Activated T-helper 1 cell treated with Interleukin-2 at 50 U/mL for 16 hours (primary cell): ENCODE results near the gene ABCA3.

Experiments used
- DNase-seq: peaks from one replicate; pipeline ENCODE4 v3.0.0-alpha.2; 2020; ENCODE audit warnings: low read depth

Gene ABCA3

DNA sequence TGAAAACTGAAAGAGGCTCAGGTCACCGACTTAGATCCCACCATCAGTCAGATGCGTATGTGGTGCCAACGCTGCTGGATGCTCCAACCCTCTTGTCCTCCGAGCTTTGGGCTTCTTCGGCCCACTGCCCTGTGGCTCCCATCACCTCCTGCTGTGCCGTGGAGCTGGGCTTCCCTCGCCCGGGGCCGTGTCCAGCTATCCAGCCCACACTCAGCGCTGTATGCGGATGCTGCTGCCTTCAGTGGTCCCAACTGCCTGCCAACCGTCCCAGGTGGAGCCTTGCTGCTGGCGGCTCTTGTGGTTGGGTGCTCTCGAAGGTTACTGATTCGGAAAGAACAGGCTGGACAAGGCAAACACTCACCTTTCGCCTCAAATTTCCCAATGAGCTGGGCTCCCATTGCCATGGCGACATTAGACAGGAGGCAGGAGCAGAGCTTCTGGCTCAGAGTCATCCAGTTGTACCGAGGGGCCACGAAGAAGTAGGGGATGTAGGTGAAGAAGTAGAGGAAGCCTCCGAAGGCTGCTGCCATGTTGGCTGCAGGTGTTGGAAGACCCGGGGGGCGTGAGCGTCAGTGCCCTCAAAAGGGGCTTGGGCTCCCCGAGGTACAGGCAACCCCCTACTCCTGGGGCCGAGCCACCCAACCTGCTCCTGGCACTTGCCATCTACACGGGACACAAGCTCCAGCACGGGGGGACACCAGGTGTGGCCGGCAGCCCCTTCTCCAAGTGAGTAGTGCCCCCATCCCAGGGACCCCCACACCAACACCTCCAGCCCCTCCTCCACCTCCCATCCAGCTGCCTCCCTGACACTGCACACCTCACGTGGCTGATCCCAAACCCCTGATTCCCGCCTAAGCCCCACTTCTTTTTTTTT lies 32.2 kb downstream of the ABCA3 start:
- no peak for DNase-seq

DNA sequence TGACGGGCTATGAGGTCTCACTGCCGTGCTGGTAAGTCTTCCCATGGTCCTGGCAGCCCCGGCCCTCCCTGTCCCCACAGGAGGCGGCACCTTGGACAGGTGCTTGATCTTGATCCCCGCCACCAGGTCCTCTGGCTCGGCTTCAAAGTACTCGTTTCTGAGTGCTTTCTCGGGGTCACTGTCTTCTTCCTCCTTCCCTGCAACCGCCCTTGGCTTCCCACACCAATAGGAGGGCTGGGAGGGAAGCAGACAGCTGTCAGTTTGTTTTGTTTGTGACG lies 40.7 kb downstream of the ABCA3 start:
- DNase-seq = no peak

DNA sequence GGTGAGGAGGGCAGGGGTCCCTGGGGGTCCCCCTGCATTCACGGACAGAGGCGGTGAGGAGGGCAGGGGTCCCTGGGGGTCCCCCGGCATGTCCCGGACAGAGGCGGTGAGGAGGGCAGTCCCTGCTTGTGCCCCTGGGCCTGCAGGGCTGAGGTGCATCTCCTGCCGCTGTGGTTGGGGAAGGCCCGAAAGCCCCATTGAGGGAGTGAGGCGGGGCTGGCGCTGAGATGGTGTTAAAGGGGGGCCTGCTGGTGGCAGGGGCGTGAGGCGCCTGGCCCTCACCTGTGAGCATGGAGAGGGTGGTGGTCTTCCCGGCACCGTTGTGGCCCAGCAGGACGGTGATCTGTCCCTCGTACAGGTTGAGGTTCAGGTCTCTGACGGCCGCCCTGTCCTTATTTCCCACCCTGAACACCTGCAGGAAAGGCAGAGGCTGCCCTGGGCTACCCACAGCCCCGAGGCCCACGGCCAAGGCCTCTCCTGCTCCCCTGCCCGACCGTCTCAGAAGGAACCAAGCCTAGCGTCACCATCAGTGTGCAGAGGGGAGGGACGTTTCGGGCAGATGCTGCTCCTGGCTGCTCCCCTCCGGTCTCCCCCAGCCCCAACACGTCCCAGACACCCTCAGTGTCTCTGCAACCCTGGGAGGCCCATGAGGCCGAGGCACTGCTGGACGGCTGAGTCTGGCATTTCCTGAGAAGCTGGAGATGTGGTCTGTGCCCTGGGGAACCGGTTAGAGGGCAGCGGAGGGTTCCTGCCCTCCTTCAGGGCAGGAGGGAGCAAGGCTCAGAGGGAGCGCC lies 41.2 kb downstream of the ABCA3 start:
- DNase-seq = no peak

DNA sequence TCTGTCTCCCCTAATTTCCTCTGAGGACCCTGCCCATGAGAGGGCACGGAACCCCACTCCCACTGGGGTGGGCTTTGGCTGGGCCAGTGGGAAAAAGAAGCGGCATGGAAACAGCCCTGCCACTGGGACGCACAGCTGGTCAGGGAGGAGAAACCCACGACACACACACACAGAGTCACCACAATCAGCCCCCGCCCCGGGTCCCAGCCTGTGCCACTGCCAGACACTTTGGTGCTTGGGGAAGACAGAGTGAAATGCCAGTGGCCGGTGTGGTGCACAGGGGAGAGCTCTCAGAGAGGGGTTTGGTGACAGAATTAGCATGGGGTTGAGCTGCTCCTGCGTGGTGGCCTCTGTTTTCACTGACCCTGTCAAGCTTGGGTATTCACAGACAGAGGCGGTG lies 41.9 kb downstream of the ABCA3 start:
- no peak for DNase-seq

DNA sequence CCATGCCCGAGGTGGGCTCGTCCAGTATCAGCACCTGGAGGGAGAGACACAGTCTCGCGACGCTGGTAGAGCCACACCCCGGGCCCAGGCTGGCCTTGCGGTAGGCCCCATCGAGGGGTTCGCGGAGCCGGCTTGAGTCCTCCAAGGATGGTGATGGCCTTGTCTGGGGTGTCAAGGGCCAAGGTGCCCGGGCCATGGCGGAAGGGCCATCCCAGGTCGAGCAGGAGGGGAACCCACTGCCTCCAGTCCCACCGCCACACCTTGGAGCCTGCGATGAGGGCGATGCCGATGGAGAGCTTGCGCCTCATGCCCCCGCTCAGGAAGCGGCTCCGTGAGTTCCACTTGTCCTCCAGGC lies 43.0 kb downstream of the ABCA3 start:
- no peak for DNase-seq

DNA sequence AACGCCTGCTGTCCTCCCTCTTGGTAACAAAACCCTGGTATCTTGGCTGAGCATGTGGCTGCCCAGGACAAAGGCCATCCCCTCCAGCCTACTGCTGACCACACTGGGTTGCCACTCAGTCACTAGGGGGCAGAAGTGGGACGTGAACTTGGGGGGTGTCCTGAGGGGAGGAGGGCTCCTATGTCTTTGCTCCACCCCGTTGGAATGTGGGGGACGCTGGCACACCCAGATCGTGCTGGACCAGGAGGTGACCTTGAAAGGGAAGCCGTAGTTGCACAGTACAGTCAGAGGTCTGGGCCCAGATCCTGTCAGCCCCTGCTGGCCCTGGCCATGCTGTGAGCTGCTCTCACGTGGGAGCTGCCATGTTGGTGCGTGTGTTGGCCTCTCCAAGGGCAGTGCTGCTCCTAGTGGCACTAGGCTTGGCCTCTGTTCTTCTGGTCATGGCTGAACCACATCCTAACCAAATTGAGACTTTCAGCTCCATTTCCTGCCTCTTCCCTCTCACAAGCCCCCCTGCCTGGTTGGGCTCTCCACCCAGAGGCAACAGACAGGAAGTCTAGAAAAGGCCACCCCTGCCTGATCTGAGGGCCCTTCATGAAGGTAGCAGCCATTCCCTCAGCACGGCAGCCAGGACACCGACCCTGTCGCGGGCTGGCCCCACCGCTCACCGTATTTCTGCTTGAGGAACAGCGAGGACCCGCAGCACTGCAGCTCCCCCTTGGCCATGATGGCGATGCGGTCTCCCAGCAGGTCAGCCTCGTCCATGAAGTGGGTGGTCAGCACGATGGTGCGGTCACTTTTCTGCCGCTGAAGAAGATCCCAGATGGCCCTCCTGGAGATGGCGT lies 43.6 kb downstream of the ABCA3 start:
- no peak for DNase-seq

DNA sequence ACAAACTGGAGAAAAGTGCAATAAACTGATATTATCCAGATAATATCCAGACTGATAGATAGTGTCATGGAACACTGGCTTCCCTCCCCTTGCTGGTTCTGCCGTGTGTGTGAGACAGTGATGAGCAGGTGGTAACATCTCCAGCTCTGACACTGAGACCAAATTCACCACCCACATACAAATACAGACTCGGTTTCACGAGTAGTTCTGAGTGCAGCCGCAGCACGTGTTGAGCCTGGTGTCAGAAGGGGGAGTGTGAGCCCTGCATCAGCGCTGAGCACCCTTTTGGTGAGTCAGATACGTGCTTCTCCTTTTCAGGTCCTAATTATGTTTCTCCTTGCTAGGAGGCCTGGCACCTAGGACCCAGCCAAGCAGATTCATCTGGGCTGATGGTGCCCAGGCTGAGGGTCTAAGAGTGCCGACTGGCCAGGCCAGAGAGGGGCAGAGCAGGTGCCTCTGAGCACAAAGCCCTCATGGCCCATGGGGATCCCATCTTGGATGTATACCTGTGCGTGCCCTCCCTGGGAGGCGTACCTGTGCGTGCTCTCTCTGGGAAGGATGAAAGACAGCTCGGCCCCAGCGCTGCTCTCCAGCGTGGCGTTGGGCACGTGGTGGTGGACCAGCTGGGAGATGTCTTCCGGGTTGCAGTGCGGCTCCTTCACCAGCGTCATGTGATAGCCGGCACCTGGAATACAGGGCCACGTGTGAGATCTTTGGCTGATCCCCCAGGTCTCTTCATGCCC lies 45.3 kb downstream of the ABCA3 start:
- no peak for DNase-seq

DNA sequence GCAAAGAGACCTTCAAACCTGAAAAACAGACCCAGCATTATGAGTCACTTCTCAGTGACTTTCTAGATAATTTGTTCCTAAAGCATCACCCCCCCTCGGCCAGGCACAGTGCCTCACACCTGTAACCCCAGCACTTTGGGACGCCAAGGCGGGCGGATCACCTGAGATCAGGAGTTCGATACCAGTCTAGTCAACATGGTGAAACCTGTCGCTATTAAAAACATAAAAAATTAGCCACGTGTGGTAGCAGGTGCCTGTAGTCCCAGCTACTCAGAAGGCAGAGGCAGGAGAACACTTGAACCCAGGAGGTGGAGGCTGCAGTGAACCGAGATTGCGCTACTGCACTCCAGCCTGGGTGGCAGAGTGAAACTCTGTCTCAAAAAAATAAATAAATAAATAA lies 48.3 kb downstream of the ABCA3 start:
- DNase-seq = no peak

DNA sequence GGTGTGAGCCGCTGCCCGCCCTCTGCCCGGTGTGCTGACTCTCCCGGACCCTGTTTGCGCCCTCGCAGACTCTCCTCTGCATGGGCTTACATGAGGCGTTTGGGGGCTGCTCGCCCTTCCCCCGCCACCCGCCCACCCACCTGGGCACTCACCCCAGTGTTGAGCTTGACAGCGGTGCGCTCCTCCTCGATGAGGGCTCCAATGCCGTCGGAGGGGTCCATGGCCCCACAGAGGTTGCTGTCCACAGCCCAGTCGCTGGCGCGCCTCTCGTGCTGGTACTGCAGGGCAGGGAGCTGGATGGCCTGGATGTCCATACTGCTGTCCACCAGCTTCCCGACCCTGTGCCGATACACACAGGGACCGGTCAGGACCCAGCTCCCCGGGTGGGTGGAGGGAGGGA lies 51.2 kb downstream of the ABCA3 start:
- DNase-seq = no peak

DNA sequence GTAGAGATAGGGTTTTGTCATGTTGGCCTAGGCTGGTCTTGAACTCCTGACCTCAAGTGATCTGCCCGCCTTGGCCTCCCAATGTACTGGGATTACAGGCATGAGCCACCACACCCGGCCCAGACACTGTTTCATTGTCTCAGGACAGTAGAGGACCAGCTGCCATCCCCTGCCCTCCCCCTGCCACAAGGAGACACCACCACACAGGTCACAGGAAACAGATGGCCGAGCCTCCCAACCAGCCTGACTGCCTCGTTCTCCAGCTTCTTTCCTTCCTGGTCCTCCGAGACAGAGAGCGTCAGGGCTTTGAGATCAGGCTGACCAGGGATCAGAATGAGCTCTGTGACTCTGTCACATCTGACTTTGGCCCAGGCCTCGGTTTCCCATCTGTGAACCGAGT lies 51.8 kb downstream of the ABCA3 start:
- DNase-seq = no peak

DNA sequence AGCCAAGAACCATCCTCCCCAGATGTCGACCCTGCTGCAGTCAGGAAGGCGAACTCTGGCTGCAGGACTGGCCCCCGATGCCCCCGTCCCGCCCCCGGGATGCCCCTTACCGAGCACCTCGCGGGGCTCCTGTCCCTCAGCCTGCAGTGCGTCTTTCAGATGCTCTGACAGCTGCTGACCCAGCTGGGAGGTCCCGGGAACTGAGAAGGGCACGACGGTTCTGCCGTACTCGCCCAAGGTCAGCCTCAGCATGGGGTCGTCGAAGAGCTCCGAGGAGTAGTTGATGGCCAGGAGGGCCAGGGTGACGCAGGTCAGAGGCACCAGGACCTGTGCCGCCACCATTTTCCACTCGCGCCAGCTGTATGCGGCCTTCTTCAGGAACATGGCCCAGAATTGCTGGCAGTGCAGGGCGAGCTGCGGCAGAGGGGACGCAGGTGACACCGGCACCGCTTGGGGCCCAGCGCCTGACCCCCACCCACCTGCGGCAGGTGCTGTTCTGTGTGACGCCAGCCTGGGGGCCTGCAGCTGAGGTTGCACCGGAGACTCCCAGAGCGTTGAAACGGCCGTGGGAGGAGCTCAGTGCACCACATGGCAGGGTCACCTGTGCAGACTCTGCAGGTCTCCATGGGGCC lies 52.5 kb downstream of the ABCA3 start:
- no peak for DNase-seq

DNA sequence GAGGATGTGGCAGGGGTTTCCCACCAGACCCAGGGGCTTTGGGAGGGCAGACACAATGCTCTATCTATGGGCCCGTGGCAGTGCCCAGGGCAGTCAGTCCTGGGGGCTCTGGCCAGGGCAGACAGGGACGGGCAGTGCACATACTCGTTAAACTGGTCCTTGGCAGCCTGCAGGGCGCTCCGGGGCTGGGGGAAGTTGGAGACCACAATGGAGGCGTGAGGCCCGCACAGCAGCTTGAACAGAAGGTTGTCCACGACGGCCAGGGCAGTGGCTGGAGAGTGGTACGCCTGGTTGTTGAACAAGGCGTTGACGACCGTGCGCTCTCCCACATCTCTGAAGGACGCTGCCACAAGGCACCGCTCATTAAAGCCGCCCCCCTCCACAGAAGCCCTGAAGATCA lies 54.0 kb downstream of the ABCA3 start:
- DNase-seq = no peak

DNA sequence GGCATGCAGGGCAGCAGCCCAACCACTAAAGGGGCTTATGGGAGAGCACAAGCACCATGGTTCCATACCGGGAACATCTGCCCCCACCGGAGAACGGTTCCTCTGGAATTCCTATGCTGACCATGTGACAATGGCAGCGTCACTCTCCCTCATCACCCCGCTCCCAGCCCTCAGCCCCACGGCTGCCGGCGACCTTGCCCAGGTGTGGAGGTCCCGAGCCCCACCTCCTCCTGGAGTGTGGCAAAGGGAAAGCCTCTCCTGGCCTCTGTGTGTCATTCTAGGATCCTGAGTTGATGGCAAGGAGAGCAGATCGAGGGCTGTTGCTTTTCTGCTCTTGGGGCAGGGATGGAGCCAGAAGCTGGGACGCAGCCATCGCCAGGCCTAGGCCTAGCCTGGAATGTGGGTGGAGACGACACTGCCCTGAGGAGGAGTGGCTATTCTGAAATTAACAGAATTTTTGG lies 54.8 kb downstream of the ABCA3 start:
- no peak for DNase-seq

DNA sequence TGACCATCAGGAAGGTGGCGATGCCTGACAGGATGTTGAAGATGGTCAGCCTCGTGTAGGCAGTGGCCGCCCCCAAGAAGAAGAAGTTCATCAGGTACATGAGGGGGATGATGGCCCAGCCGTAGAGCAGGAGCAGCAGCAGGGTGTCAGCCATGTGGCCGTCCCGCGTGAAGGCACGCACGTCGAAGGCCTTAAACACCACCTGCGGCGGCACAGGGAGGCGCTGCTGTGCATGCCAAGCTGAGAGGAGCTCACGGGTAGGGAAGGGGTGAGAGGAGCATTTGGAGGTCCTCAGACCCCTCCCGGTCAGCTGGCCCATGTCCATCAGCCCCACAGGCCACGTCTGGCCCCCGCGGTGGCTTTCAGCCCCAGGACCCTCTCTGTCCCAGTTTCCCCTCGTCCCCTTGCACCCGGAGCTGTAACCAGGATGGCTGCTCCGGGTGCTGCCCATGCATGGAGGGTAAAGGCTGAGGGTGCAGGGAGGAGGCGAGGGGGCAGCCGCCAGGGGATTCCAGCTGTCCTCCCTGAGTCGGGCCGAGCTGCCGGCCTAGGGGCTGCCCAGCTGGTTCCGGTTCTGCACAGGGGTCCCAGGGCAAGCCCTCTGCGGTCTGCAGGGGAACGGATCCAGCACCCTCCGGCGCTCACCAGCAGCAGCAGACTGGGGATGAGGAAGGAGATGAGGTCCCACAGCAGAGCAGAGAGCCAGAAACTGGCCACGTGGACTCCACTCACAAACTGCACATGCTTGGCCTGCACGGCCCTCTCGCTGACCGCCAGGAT lies 55.5 kb downstream of the ABCA3 start:
- DNase-seq = no peak

DNA sequence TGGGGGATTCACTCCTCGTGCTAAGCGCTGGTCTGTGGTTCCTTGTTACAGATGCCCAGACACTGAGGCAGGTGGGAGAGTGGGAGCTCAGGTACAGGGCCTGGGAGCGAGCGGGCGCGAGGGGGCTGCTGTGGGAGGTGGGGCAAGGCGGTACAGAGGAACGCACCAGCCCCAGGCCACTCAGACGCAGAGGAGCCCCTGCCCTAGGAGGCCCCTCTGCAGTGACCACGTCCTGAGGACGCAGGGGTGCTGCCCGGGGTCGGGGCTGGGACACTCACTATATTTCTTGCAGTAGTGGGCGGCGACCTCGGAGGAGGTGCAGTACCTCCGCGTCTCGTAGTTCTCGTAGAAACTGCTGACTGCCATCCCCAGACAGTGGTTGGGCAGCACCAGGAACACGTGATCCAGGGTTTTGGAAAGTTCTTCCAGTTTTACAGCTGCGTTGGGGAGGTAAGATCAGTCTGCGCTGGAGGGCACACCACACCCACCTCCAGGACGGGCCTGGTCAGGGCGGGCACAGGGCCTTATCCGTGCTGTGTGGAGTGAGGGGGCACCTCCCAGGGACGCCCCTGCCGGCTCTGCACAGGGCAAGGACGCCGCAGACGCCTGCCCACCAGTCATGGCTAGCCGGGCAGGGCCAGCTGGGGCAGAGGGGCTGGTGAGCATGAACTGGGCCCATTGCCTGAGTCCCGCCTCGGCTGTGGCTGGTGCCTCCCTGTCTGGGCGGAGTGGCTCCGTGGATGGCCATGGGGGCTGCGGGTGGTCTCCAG lies 56.3 kb downstream of the ABCA3 start:
- DNase-seq = no peak

DNA sequence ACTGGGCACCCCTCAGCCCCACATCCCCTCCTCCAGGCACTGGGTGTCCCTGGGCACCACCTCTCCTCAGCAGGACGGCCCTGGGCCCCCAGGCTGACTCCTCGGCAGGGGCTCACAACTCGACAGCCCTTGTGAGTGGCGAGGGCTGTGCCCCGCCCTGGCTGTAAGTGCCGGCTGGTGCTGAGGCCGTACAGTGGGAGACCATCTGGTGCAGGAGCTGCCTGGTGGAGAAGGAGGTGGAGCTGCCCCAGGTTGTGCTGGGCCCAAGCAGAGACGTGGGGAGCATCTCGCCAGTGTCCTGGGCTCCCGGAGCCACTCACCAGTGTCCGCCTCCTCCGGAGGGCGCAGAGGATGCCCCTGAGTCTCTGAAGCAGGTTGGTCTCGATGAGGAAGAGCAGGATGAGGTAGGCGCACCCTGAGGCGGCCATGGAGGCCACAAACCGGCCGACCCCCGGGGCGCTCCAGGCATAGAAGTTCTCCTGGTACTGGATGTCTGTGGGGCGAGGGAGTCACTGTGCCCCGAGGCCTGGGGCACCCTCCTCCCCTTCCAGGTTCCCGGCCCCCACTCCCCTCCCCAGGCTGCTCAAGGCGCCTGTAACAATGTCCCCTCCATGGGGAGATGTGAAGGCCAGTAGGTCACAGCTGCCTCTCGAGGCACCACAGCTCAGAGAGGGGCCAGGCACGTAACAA lies 57.5 kb downstream of the ABCA3 start:
- no peak for DNase-seq

DNA sequence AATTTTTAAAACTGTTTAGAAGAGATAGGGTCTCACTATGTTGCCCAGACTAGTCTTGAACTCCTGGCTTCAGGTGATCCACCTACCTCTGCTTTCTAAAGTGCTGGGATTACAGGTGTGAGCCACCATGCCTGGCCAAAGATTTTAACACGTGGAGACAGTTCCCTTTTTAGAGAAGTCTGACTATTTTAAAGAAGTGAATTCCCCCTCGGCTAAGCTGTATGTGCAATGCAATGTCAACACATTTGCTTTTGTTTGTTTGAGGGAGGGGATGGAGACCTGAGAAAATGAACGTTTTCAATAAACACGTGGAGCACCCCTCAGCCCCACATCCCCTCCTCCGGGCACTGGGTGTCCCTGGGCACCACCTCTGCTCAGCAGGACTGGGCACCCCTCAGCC lies 58.3 kb downstream of the ABCA3 start:
- no peak for DNase-seq

DNA sequence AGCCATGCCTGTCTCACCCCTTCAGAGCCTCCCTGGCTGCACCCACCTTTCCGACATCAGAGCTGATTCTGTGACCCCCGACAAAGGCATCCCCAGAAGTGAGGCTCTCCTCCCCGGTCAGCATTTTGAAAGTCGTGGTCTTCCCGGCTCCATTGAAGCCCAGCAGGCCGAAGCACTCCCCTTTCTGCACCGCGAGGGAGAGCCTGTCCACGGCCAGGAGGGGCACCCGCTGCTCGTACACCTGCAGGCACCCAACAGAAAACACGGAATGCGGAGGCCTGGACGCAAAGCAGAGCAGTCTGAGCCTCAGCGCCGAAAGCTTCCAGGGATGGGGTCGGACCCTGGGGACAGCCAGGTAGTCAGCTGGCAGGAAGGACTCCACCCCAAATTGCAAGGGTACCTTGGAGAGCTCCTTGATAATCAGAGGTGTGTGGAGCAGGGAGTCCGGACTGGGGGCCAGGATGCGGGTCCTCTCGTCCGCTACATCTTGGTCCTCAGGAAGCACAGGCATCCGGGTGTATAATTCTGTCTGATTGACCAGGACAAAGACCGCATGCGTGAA lies 59.5 kb downstream of the ABCA3 start:
- no peak for DNase-seq

DNA sequence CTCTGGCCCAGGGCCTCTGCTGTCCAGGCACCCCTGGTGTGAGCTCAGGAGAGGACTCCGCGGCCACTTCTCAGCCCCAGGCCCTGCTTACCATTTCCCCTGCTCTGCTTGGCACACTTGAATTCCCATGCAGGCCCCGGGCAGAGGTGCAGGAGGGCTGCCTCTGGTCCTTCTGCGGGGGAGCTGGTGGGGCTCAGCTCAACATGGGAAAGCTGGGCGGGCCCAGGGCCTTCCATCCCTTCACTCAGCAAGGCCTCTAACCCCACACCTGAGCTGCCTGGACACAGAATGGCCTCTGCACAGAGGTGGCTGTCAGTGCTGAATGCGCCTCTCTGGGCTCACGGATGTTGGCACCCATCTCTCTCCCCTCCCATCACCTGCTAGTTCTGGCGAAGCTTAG lies 60.1 kb downstream of the ABCA3 start:
- DNase-seq = no peak
